Ectodermal cell (in vitro differentiated cells): ENCODE data around the gene NDUFB10.

Source experiments
- H3K27ac ChIP-seq: 2 replicates; pipeline ENCODE4 v1.7.0; 2013; ENCODE audit warnings: mild to moderate bottlenecking, low read depth, low read length; ENCODE audit not compliant: insufficient read depth, poor library complexity, severe bottlenecking
- H3K27me3 ChIP-seq: 2 replicates; pipeline ENCODE4 v1.7.0; 2013; ENCODE audit warnings: mild to moderate bottlenecking, low read length; ENCODE audit not compliant: insufficient read depth, control insufficient read depth, poor library complexity, severe bottlenecking
- H3K36me3 ChIP-seq: one replicate; pipeline ENCODE4 v1.7.0; 2013; ENCODE audit warnings: low read length; ENCODE audit not compliant: control insufficient read depth, insufficient read depth
- H3K4me1 ChIP-seq: one replicate; pipeline ENCODE4 v1.7.0; 2013; ENCODE audit warnings: low read length; ENCODE audit not compliant: control insufficient read depth, insufficient read depth
- H3K4me3 ChIP-seq: 2 replicates; pipeline ENCODE4 v1.7.0; 2013; ENCODE audit warnings: low read depth, low read length, control low read depth; ENCODE audit not compliant: insufficient read depth
- H3K9me3 ChIP-seq: 2 replicates; pipeline ENCODE4 v1.7.0; 2013; ENCODE audit warnings: mild to moderate bottlenecking, low read length, moderate library complexity; ENCODE audit not compliant: control insufficient read depth
- WGBS, 2 experiments: methylation state at CpG; one replicate each; pipeline ENCODE4 v1.1.7; 2013; ENCODE audit warnings: missing lambda C conversion rate in 2 of 2; 5-methylcytosine and 5-hydroxymethylcytosine counted together

The NDUFB10 gene

GRCh38 chr16:1973461-1974156 lies 14.3 kb downstream of the NDUFB10 start:
- Histone ChIP-seq H3K27me3 (peaks cover 4% of the 10 kb centered on the region), H3K36me3 (peaks cover 23% of the 10 kb centered on the region), H3K4me1 (peaks cover 6% of the 10 kb centered on the region), H3K27ac (no peak overlapping the region), H3K4me3 (no peak overlapping the region), H3K9me3 (no peaks in the 10 kb centered on the region)
- WGBS, 2 experiments, result 94 to 95% methylated on average over 16 of the region's 16 CpGs

DNA sequence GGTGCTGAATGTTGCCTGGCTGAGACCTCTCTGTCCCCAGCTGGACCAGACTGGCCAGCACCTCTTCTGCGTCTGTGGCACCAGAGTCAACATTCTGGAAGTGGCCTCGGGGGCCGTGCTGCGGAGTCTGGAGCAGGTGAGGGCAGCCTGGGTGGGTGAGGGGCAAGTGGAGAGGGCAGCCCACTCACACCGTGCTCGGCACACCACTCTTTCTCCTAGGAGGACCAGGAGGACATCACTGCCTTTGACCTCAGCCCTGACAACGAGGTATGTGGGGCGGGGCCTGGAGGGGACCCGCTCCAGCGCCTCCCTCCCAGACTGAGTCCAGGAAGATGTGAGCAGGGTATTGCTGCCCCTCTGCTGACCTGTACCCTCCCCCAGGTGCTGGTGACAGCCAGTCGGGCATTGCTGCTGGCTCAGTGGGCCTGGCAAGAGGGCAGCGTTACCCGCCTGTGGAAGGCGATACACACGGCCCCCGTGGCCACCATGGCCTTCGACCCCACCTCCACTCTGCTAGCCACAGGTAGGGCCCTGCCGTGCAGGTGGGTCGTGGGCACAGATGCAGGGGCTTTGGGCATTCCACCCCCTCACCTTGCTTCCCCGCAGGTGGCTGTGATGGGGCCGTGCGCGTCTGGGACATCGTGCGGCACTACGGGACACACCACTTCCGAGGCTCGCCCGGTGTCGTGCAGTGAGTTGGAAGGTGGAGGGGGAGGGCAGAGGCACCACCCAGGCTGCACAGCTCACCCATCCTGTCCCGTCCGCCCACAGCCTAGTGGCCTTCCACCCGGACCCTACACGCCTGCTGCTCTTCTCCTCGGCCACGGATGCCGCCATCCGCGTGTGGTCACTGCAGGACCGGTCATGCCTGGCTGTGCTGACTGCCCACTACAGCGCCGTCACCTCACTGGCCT lies 15.1 kb downstream of the NDUFB10 start:
- Histone ChIP-seq H3K4me1 (peaks cover 7% of the 10 kb centered on the region), H3K9me3 (no peaks in the 10 kb centered on the region), H3K27ac (no peak overlapping the region), H3K4me3 (no peak overlapping the region), H3K27me3 (peaks cover 12% of the 10 kb centered on the region), H3K36me3 (peaks cover 25% of the 10 kb centered on the region)
- WGBS, 2 experiments, result 95 to 96% methylated on average over 42 of the region's 42 CpGs

GRCh38 chr16:1975432-1976215 lies 16.3 kb downstream of the NDUFB10 start:
- H3K27me3 ChIP-seq, result peaks cover 24% of the 10 kb centered on the region
- H3K4me1 ChIP-seq, result peaks cover 9% of the 10 kb centered on the region
- 95 to 97% methylated on average over 33 of the region's 33 CpGs for WGBS, 2 experiments
- no peak overlapping the region for H3K4me3 ChIP-seq
- no peaks in the 10 kb centered on the region for H3K9me3 ChIP-seq
- H3K36me3 ChIP-seq, result peaks cover 25% of the 10 kb centered on the region
- H3K27ac ChIP-seq, result no peak overlapping the region

DNA sequence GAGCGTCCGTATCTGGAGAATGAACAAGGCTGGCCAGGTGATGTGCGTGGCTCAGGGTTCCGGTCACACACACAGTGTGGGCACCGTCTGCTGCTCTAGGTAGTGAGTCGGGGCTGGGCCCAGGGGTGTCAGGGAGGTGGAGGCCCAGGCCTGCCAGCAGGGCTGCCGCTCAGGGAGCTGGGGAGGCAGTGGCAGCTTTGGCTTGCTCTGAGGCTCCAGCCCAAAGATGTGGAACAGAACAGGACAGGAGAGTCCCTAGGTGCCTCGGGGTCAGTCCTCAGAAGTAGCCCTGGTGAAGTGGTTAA lies 16.8 kb downstream of the NDUFB10 start:
- no peaks in the 10 kb centered on the region for H3K9me3 ChIP-seq

GRCh38 chr16:1976951-1977874 lies 17.9 kb downstream of the NDUFB10 start:
- peaks cover 25% of the 10 kb centered on the region for H3K36me3 ChIP-seq
- H3K9me3 ChIP-seq, result no peaks in the 10 kb centered on the region
- 95 to 97% methylated on average over 33 of the region's 33 CpGs for WGBS, 2 experiments
- peaks cover 40% of the 10 kb centered on the region for H3K27me3 ChIP-seq
- no peak overlapping the region for H3K4me3 ChIP-seq
- peaks cover 21% of the 10 kb centered on the region for H3K4me1 ChIP-seq
- no peak overlapping the region for H3K27ac ChIP-seq

More for the DNA sequence above, 16.8 kb downstream of the NDUFB10 start:
- Histone ChIP-seq H3K27me3 (peaks cover 29% of the 10 kb centered on the region), H3K36me3 (peaks cover 25% of the 10 kb centered on the region), H3K27ac (no peak overlapping the region), H3K4me1 (peaks cover 14% of the 10 kb centered on the region), H3K4me3 (no peak overlapping the region)
- WGBS, 2 experiments, result 97% methylated on average over 8 of the region's 8 CpGs

DNA sequence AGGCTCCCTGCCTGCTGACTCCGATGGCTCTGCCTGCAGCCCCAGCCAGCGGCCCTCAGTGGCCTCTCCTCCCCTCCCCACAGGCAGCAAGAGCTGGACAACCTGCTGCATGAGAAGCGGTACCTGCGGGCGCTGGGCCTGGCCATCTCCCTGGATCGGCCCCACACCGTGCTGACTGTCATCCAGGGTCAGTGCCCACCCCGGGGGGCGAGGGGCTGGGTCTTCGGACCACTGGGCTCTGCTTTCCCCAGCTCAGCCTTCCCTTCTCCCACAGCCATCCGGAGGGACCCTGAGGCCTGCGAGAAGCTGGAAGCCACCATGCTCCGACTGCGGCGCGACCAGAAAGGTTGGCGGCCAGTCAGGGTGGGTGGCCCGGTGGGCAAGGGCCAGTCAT lies 18.5 kb downstream of the NDUFB10 start:
- WGBS, 2 experiments, result 95 to 97% methylated on average over 18 of the region's 18 CpGs
- H3K27ac ChIP-seq, result no peak overlapping the region
- no peak overlapping the region for H3K4me3 ChIP-seq
- no peaks in the 10 kb centered on the region for H3K9me3 ChIP-seq
- peaks cover 46% of the 10 kb centered on the region for H3K27me3 ChIP-seq
- H3K4me1 ChIP-seq, result peaks cover 23% of the 10 kb centered on the region
- peaks cover 25% of the 10 kb centered on the region for H3K36me3 ChIP-seq

- 79 to 82% methylated on average over 37 of the region's 37 CpGs for WGBS, 2 experiments
- Histone ChIP-seq H3K27me3 (peaks cover 51% of the 10 kb centered on the region), H3K4me1 (peaks cover 26% of the 10 kb centered on the region), H3K27ac (no peak overlapping the region), H3K9me3 (no peaks in the 10 kb centered on the region), H3K4me3 (no peak overlapping the region), H3K36me3 (peaks cover 25% of the 10 kb centered on the region)
Measured at GRCh38 chr16:1978476-1979120, 19.3 kb downstream of the NDUFB10 start.

- Histone ChIP-seq H3K27me3 (peaks cover 51% of the 10 kb centered on the region), H3K36me3 (peaks cover 25% of the 10 kb centered on the region), H3K4me1 (peaks cover 26% of the 10 kb centered on the region), H3K9me3 (no peaks in the 10 kb centered on the region), H3K27ac (no peak overlapping the region), H3K4me3 (no peak overlapping the region)
- WGBS, 2 experiments, result 11 to 13% methylated on average over 70 of the region's 70 CpGs
Measured at GRCh38 chr16:1979271-1980029, 20.1 kb downstream of the NDUFB10 start.
